ENCODE results near the gene IER2.

Gene IER2

GRCh38 chr19:13109361-13110098 is 40.7 kb upstream of the IER2 start:
- Histone ChIP-seq H3K36me3 (ENCODE audit: control insufficient read depth, insufficient read depth, low read length) (peaks cover 14% of the 10 kb centered on the region), H3K27me3 (ENCODE audit: control insufficient read depth, insufficient read depth, low read length, poor library complexity, severe bottlenecking) (no peaks in the 10 kb centered on the region), H3K27ac (ENCODE audit: insufficient read depth, low read depth, low read length, poor library complexity, severe bottlenecking) (no peak overlapping the region), H3K4me3 (ENCODE audit: insufficient read depth, low read depth, low read length) (no peak overlapping the region), H3K9me3 (ENCODE audit: control insufficient read depth, low read length) (no peaks in the 10 kb centered on the region), H3K4me1 (ENCODE audit: control insufficient read depth, insufficient read depth, low read length) (no peaks in the 10 kb centered on the region)
- WGBS, 2 experiments = 93 to 94% methylated on average over 30 of the region's 30 CpGs

- Histone ChIP-seq H3K27me3 (ENCODE audit: control insufficient read depth, insufficient read depth, low read length, poor library complexity, severe bottlenecking) (no peaks in the 10 kb centered on the region), H3K9me3 (ENCODE audit: control insufficient read depth, low read length) (no peaks in the 10 kb centered on the region), H3K4me1 (ENCODE audit: control insufficient read depth, insufficient read depth, low read length) (no peaks in the 10 kb centered on the region), H3K36me3 (ENCODE audit: control insufficient read depth, insufficient read depth, low read length) (peaks cover 14% of the 10 kb centered on the region), H3K4me3 (ENCODE audit: insufficient read depth, low read depth, low read length) (no peak overlapping the region), H3K27ac (ENCODE audit: insufficient read depth, low read depth, low read length, poor library complexity, severe bottlenecking) (no peak overlapping the region)
- 89 to 95% methylated on average over 15 of the region's 15 CpGs for WGBS, 2 experiments
These were observed 40.1 kb upstream of the IER2 start for GRCh38 chr19:13110099-13110610.

- WGBS, 2 experiments = 93 to 98% methylated on average over 10 of the region's 10 CpGs
- Histone ChIP-seq H3K27ac (ENCODE audit: insufficient read depth, low read depth, low read length, poor library complexity, severe bottlenecking) (no peak overlapping the region), H3K9me3 (ENCODE audit: control insufficient read depth, low read length) (no peaks in the 10 kb centered on the region), H3K36me3 (ENCODE audit: control insufficient read depth, insufficient read depth, low read length) (peaks cover 10% of the 10 kb centered on the region), H3K4me3 (ENCODE audit: insufficient read depth, low read depth, low read length) (no peak overlapping the region), H3K27me3 (ENCODE audit: control insufficient read depth, insufficient read depth, low read length, poor library complexity, severe bottlenecking) (no peaks in the 10 kb centered on the region), H3K4me1 (ENCODE audit: control insufficient read depth, insufficient read depth, low read length) (peaks cover 5% of the 10 kb centered on the region)
These were observed 37.7 kb upstream of the IER2 start for GRCh38 chr19:13112555-13112954.

- no peaks in the 10 kb centered on the region for H3K9me3 ChIP-seq (ENCODE audit: control insufficient read depth, low read length)
- 1 to 3% methylated on average over 18 of the region's 18 CpGs for WGBS, 2 experiments
These were observed 34.3 kb upstream of the IER2 start for GRCh38 chr19:13115936-13116281.

GRCh38 chr19:13116282-13117175 is 33.7 kb upstream of the IER2 start, which contains the start of gene TRMT1:
TRMT1 (minus strand) TSS chr19:13116740; CDS start chr19:13116399, 341 bp downstream.
- Histone ChIP-seq H3K27me3 (ENCODE audit: control insufficient read depth, insufficient read depth, low read length, poor library complexity, severe bottlenecking) (no peaks in the 10 kb centered on the region), H3K4me1 (ENCODE audit: control insufficient read depth, insufficient read depth, low read length) (peaks cover 22% of the 10 kb centered on the region), H3K36me3 (ENCODE audit: control insufficient read depth, insufficient read depth, low read length) (peaks cover 8% of the 10 kb centered on the region), H3K4me3 (ENCODE audit: insufficient read depth, low read depth, low read length) (peak within 1 kb of the TSS; percentile 84), H3K27ac (ENCODE audit: insufficient read depth, low read depth, low read length, poor library complexity, severe bottlenecking) (peak within 1 kb of the TSS; percentile 70), H3K9me3 (ENCODE audit: control insufficient read depth, low read length) (no peaks in the 10 kb centered on the region)
- WGBS, 2 experiments = 1% methylated on average over 51 of the region's 51 CpGs

More at GRCh38 chr19:13115936-13116281, 34.3 kb upstream of the IER2 start:
- Histone ChIP-seq H3K27ac (ENCODE audit: insufficient read depth, low read depth, low read length, poor library complexity, severe bottlenecking) (peak overlapping the region; percentile 70), H3K4me1 (ENCODE audit: control insufficient read depth, insufficient read depth, low read length) (peaks cover 21% of the 10 kb centered on the region), H3K4me3 (ENCODE audit: insufficient read depth, low read depth, low read length) (peak overlapping the region; percentile 84), H3K36me3 (ENCODE audit: control insufficient read depth, insufficient read depth, low read length) (peaks cover 8% of the 10 kb centered on the region), H3K27me3 (ENCODE audit: control insufficient read depth, insufficient read depth, low read length, poor library complexity, severe bottlenecking) (no peaks in the 10 kb centered on the region)

- Histone ChIP-seq H3K4me1 (ENCODE audit: control insufficient read depth, insufficient read depth, low read length) (peaks cover 27% of the 10 kb centered on the region), H3K27ac (ENCODE audit: insufficient read depth, low read depth, low read length, poor library complexity, severe bottlenecking) (no peak overlapping the region), H3K4me3 (ENCODE audit: insufficient read depth, low read depth, low read length) (peak overlapping the region; percentile 84), H3K36me3 (ENCODE audit: control insufficient read depth, insufficient read depth, low read length) (peaks cover 8% of the 10 kb centered on the region), H3K9me3 (ENCODE audit: control insufficient read depth, low read length) (no peaks in the 10 kb centered on the region), H3K27me3 (ENCODE audit: control insufficient read depth, insufficient read depth, low read length, poor library complexity, severe bottlenecking) (no peaks in the 10 kb centered on the region)
- WGBS, 2 experiments = 68 to 70% methylated on average over 20 of the region's 20 CpGs
These were observed 32.9 kb upstream of the IER2 start for GRCh38 chr19:13117176-13117771.

- H3K27me3 ChIP-seq (ENCODE audit: control insufficient read depth, insufficient read depth, low read length, poor library complexity, severe bottlenecking) = no peaks in the 10 kb centered on the region
- peaks cover 2% of the 10 kb centered on the region for H3K36me3 ChIP-seq (ENCODE audit: control insufficient read depth, insufficient read depth, low read length)
- H3K4me3 ChIP-seq (ENCODE audit: insufficient read depth, low read depth, low read length) = peak within 1 kb of the TSS; percentile 97
- H3K9me3 ChIP-seq (ENCODE audit: control insufficient read depth, low read length) = no peaks in the 10 kb centered on the region
- peak within 1 kb of the TSS; percentile 80 for H3K27ac ChIP-seq (ENCODE audit: insufficient read depth, low read depth, low read length, poor library complexity, severe bottlenecking)
- peaks cover 27% of the 10 kb centered on the region for H3K4me1 ChIP-seq (ENCODE audit: control insufficient read depth, insufficient read depth, low read length)
- WGBS, 2 experiments = 9 to 10% methylated on average over 65 of the region's 65 CpGs
These were observed 32.3 kb upstream of the IER2 start, which contains the start of gene NACC1 for GRCh38 chr19:13117772-13118423. NACC1 (plus strand) TSS chr19:13118264; CDS start chr19:13135208, 16,944 bp downstream.

GRCh38 chr19:13118424-13119193 is 31.6 kb upstream of the IER2 start:
- no peaks in the 10 kb centered on the region for H3K27me3 ChIP-seq (ENCODE audit: control insufficient read depth, insufficient read depth, low read length, poor library complexity, severe bottlenecking)
- WGBS, 2 experiments = 1% methylated on average over 57 of the region's 57 CpGs
- H3K4me3 ChIP-seq (ENCODE audit: insufficient read depth, low read depth, low read length) = peak overlapping the region; percentile 97
- peaks cover 27% of the 10 kb centered on the region for H3K4me1 ChIP-seq (ENCODE audit: control insufficient read depth, insufficient read depth, low read length)
- H3K27ac ChIP-seq (ENCODE audit: insufficient read depth, low read depth, low read length, poor library complexity, severe bottlenecking) = peak overlapping the region; percentile 80
- no peaks in the 10 kb centered on the region for H3K9me3 ChIP-seq (ENCODE audit: control insufficient read depth, low read length)
- no peaks in the 10 kb centered on the region for H3K36me3 ChIP-seq (ENCODE audit: control insufficient read depth, insufficient read depth, low read length)

- peaks cover 27% of the 10 kb centered on the region for H3K4me1 ChIP-seq (ENCODE audit: control insufficient read depth, insufficient read depth, low read length)
- H3K27me3 ChIP-seq (ENCODE audit: control insufficient read depth, insufficient read depth, low read length, poor library complexity, severe bottlenecking) = no peaks in the 10 kb centered on the region
- H3K36me3 ChIP-seq (ENCODE audit: control insufficient read depth, insufficient read depth, low read length) = no peaks in the 10 kb centered on the region
- no peak overlapping the region for H3K27ac ChIP-seq (ENCODE audit: insufficient read depth, low read depth, low read length, poor library complexity, severe bottlenecking)
- WGBS, 2 experiments = 90% methylated on average over 8 of the region's 8 CpGs
- peak overlapping the region; percentile 97 for H3K4me3 ChIP-seq (ENCODE audit: insufficient read depth, low read depth, low read length)
- H3K9me3 ChIP-seq (ENCODE audit: control insufficient read depth, low read length) = no peaks in the 10 kb centered on the region
These were observed 30.6 kb upstream of the IER2 start for GRCh38 chr19:13119627-13120026.

All from ectodermal cell (in vitro differentiated cells).